OCI-LY3 (cell line): Measurements from ENCODE around the gene PNLIPRP1.

Experiments used
- EZH2phosphoT487 ChIP-seq: fragments of 200-600 bp; shearing (Covaris generic); IDR thresholded peaks from 2 replicates; pipeline ENCODE4 v1.6.1; 2018; ENCODE audit warnings: antibody characterized with exemption, mixed run types, low read depth
- TF ChIP-seq, protein P1 (sequence below): fragments of 200-600, 300-600 bp; sonication (generic); IDR thresholded peaks from 2 replicates; pipeline ENCODE4 v1.5.1; 2014; ENCODE audit warnings: antibody characterized with exemption, low read length, low read depth

DNA sequence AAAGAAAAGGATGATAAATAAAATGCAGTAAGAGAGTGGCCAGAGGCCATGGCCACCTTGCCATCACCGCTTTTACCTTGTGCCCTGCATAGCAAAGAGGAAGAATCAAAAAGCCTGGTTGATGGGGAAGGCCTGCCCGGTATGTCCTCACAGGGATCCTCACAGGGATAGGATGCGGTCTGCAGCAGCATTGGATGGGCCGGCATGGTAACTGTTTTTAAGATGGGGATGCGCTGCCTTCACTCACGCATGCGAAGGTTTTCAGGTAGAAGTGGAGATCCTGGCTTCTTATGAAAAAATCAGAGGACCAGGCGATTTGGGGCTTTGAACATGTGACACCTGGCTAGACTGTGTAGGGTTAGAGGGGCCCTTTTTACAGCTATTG is 42.4 kb downstream of the PNLIPRP1 start:
- TF ChIP-seq, protein P1, sequence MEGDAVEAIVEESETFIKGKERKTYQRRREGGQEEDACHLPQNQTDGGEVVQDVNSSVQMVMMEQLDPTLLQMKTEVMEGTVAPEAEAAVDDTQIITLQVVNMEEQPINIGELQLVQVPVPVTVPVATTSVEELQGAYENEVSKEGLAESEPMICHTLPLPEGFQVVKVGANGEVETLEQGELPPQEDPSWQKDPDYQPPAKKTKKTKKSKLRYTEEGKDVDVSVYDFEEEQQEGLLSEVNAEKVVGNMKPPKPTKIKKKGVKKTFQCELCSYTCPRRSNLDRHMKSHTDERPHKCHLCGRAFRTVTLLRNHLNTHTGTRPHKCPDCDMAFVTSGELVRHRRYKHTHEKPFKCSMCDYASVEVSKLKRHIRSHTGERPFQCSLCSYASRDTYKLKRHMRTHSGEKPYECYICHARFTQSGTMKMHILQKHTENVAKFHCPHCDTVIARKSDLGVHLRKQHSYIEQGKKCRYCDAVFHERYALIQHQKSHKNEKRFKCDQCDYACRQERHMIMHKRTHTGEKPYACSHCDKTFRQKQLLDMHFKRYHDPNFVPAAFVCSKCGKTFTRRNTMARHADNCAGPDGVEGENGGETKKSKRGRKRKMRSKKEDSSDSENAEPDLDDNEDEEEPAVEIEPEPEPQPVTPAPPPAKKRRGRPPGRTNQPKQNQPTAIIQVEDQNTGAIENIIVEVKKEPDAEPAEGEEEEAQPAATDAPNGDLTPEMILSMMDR, result no peak
- no peak for TF ChIP-seq EZH2phosphoT487
